ENCODE data around the gene CIZ1.

Gene CIZ1

DNA sequence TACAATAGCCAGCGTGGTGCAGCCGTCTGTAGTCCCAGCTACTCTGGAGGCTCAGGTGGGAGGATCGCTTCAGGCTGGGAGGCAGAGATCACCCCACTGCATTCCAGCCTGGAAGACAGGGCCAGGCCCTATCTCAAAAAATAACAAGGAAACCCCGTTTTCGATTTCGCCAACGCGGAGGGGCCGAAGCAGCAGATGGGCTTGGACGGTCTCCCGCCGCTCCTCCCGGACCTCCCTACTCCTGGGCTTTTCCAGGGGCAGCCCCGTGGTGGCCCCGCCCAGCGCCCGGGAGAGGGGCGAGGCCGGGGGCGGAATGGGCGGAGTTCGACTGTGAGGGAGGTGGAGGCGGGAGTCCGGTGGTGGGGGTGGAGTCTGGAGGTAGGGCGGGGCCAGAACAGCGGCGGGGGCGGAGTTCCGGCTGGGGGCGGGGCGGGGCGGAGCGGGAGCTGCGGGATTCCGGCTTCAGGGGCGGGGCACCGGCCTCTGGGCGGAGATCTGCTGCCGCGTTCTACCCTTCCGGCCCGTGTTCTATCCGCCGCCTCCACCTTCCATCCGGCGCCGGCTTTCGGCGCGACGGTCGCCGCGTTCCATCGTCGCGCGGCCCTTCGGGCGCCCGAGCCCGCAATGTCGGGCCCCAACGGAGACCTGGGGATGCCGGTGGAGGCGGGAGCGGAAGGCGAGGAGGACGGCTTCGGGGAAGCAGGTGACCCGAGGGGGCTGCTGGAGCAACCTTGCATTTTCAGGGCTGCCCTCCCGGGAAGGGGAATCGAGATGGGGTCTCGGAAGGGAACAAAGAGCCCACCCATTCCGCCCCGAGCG is 31.4 kb downstream of the CIZ1 start, which contains the start of gene BBLN:
TSS of gene BBLN (plus strand) at position 482 of the 819 bp plus-strand sequence. CDS start at position 625, 143 bp downstream.
- TF ChIP-seq CTCF (IDR thresholded peaks at IDR 0.05; ENCODE audit: low read length, missing control alignments), result no peak
- H3K4me3 ChIP-seq (replicated peaks; ENCODE audit: low read depth, low read length), result peak within 1 kb of the TSS; percentile 85
- peak; percentile 91 for DNase-seq (ENCODE audit: low read depth)

DNA sequence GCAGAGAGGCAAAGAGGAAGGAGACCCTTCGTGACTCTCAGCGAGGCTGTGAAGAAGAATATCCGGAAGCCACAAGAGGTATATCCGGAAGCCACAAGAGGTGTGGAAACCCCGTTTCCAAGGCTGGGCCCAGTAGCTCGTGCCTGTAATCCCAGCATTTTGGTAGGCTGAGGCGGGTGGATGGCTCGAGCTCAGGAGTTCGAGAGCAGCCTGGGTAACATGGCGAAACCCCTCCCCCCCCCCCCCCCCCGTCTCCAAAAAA is 31.9 kb downstream of the CIZ1 start:
- H3K4me3 ChIP-seq (replicated peaks; ENCODE audit: low read depth, low read length), result peak overlapping the region; percentile 51
- TF ChIP-seq CTCF (IDR thresholded peaks at IDR 0.05; ENCODE audit: low read length, missing control alignments), result no peak
- DNase-seq (ENCODE audit: low read depth), result no peak

GRCh38 chr9:128155736-128156500 is 35.5 kb downstream of the CIZ1 start:
- no peak overlapping the region for H3K4me3 ChIP-seq (replicated peaks; ENCODE audit: low read depth, low read length)
- TF ChIP-seq CTCF (IDR thresholded peaks at IDR 0.05; ENCODE audit: low read length, missing control alignments), result no peak

GRCh38 chr9:128153947-128154695 is 37.3 kb downstream of the CIZ1 start:
- H3K4me3 ChIP-seq (replicated peaks; ENCODE audit: low read depth, low read length), result no peak overlapping the region
- no peak for DNase-seq (ENCODE audit: low read depth)
- no peak for TF ChIP-seq CTCF (IDR thresholded peaks at IDR 0.05; ENCODE audit: low read length, missing control alignments)

More at GRCh38 chr9:128155736-128156500, 35.5 kb downstream of the CIZ1 start:
- DNase-seq (ENCODE audit: low read depth), result no peak

GRCh38 chr9:128153060-128153946 is 38.1 kb downstream of the CIZ1 start:
- no peak overlapping the region for H3K4me3 ChIP-seq (replicated peaks; ENCODE audit: low read depth, low read length)
- no peak for DNase-seq (ENCODE audit: low read depth)
- TF ChIP-seq CTCF (IDR thresholded peaks at IDR 0.05; ENCODE audit: low read length, missing control alignments), result no peak

Measured in fibroblast of pulmonary artery (primary cell).